Mammary epithelial cell (primary cell): Measurements from ENCODE around the gene MYO18A.

ENCODE experiments used
- CTCF ChIP-seq, 2 donors: IDR thresholded peaks in 1 of 2; conservative IDR thresholded peaks in 1 of 2; 2 replicates each; pipeline ENCODE4 v1.5.1; 2011 to 2012; ENCODE audit warnings: inconsistent platforms in 2 of 2, low read length in 2 of 2, mild to moderate bottlenecking in 2 of 2, control low read depth in 1 of 2, low read depth in 1 of 2; ENCODE audit not compliant: insufficient read depth in 1 of 2; ENCODE audit errors: extremely low read depth in 1 of 2
- EZH2 ChIP-seq: IDR thresholded peaks from 2 replicates; pipeline ENCODE4 v1.6.1; 2012; ENCODE audit warnings: low read length, inconsistent platforms, borderline replicate concordance

- TF ChIP-seq CTCF (conservative IDR thresholded peaks at IDR 0.05 in 1 of 2, IDR thresholded peaks at IDR 0.05 in 1 of 2; ENCODE audit: extremely low read depth in 1 of 2, insufficient read depth in 1 of 2, low read depth in 1 of 2, low read length in 2 of 2) (no peak), EZH2 (no peak)
These were observed 140.2 kb downstream of the MYO18A start for GRCh38 chr17:29039764-29040598.
